Spleen (tissue), 7 donors: Measurements from ENCODE around the gene NOL11.

Experiments
- CTCF ChIP-seq, 11 experiments: fragments of 200-600 bp in 7 of 11; fragments of 450-650 bp in 4 of 11; sonication (generic) in 4 of 11; IDR thresholded peaks in 8 of 11; conservative IDR thresholded peaks in 3 of 11; 1 replicate in 7 of 11; 2 replicates in 4 of 11; pipeline versions ENCODE4 v1.4.0 to v1.8.0; 2016 to 2021; ENCODE audit warnings: antibody characterized with exemption in 11 of 11, inconsistent platforms in 4 of 11, mild to moderate bottlenecking in 1 of 11
- POLR2A ChIP-seq, 3 donors: fragments of 450-650 bp; IDR thresholded peaks; one replicate each; pipeline ENCODE4 v1.5.1; 2017; ENCODE audit warnings: antibody characterized with exemption in 3 of 3, mild to moderate bottlenecking in 1 of 3
- POLR2AphosphoS5 ChIP-seq, 3 donors: sonication (generic); formaldehyde crosslinking; IDR thresholded peaks; one replicate each; pipeline ENCODE4 v1.5.1; 2017; ENCODE audit warnings: antibody characterized with exemption in 3 of 3
- donor health status: DM: no; HTN: no; CAD: no; lungs with moderate emphysema.
- donor health status: DM: no; HTN: no; CAD: no.
- donor health status: DM: no; HTN: no; CAD: no.

GRCh38 chr17:67682196-67682595, 35.5 kb upstream of the NOL11 start:
- TF ChIP-seq CTCF (IDR thresholded peaks at IDR 0.05 in 8 of 11, conservative IDR thresholded peaks at IDR 0.05 in 3 of 11), result no peak
- no peak for TF ChIP-seq POLR2A (IDR thresholded peaks at IDR 0.05)
- TF ChIP-seq POLR2AphosphoS5 (IDR thresholded peaks at IDR 0.05), result no peak
